Parathyroid adenoma (tissue), 2 donors: Measurements from ENCODE around the gene ZNF23.
A peak's percentile ranks its signal among the peaks of the same experiment; 100 is the strongest.

ENCODE experiments used
- H2AFZ ChIP-seq: fragments of 300-600 bp; sonication (generic); one replicate; pipeline ENCODE4 v1.7.0; 2017; ENCODE audit warnings: antibody characterized with exemption, mild to moderate bottlenecking
- H3K27ac ChIP-seq: fragments of 300-600 bp; sonication (generic); one replicate; pipeline ENCODE4 v1.7.0; 2017
- H3K27me3 ChIP-seq: fragments of 300-600 bp; sonication (generic); one replicate; pipeline ENCODE4 v1.7.0; 2017; ENCODE audit warnings: low read length; ENCODE audit not compliant: control insufficient read depth, insufficient read depth
- H3K36me3 ChIP-seq: fragments of 300-600 bp; sonication (generic); one replicate; pipeline ENCODE4 v1.7.0; 2017; ENCODE audit warnings: low read length; ENCODE audit not compliant: control insufficient read depth, insufficient read depth
- H3K4me1 ChIP-seq: fragments of 300-600 bp; sonication (generic); one replicate; pipeline ENCODE4 v1.7.0; 2017; ENCODE audit warnings: control low read depth
- H3K4me2 ChIP-seq: fragments of 300-600 bp; sonication (generic); one replicate; pipeline ENCODE4 v1.7.0; 2017; ENCODE audit warnings: low read length
- H3K4me3 ChIP-seq: fragments of 300-600 bp; sonication (generic); one replicate; pipeline ENCODE4 v1.7.0; 2017; ENCODE audit warnings: low read depth, low read length
- H3K79me2 ChIP-seq: fragments of 300-600 bp; sonication (generic); one replicate; pipeline ENCODE4 v1.7.0; 2017; ENCODE audit warnings: control low read depth
- H3K9ac ChIP-seq: fragments of 300-600 bp; sonication (generic); one replicate; pipeline ENCODE4 v1.7.0; 2017; ENCODE audit warnings: mild to moderate bottlenecking
- H3K9me3 ChIP-seq: fragments of 300-600 bp; sonication (generic); one replicate; pipeline ENCODE4 v1.7.0; 2017; ENCODE audit warnings: low read length; ENCODE audit not compliant: control insufficient read depth
- CTCF ChIP-seq: fragments of 300-600 bp; sonication (generic); IDR thresholded peaks from one replicate; pipeline ENCODE4 v1.7.0; 2017; ENCODE audit warnings: antibody characterized with exemption, mild to moderate bottlenecking
- donor health status: primary hyperparathyroidism.

Gene ZNF23

GRCh38 chr16:71500964-71501363 is 38.9 kb upstream of the ZNF23 start:
- Histone ChIP-seq H3K4me3 (no peak overlapping the region), H3K4me2 (no peak overlapping the region), H3K27me3 (no peaks in the 10 kb centered on the region), H3K4me1 (no peaks in the 10 kb centered on the region), H3K9me3 (no peaks in the 10 kb centered on the region), H2AFZ (no peak overlapping the region), H3K27ac (no peak overlapping the region), H3K9ac (no peak overlapping the region), H3K79me2 (no peaks in the 10 kb centered on the region), H3K36me3 (no peaks in the 10 kb centered on the region)
- TF ChIP-seq CTCF, result no peak

GRCh38 chr16:71499775-71500364 is 37.8 kb upstream of the ZNF23 start:
- Histone ChIP-seq H3K4me3 (no peak overlapping the region), H3K4me2 (no peak overlapping the region), H3K4me1 (no peaks in the 10 kb centered on the region), H2AFZ (no peak overlapping the region), H3K9me3 (no peaks in the 10 kb centered on the region), H3K36me3 (no peaks in the 10 kb centered on the region), H3K27me3 (no peaks in the 10 kb centered on the region), H3K9ac (no peak overlapping the region), H3K27ac (no peak overlapping the region), H3K79me2 (no peaks in the 10 kb centered on the region)
- TF ChIP-seq CTCF, result peak; percentile 69

GRCh38 chr16:71498031-71498430 is 36.0 kb upstream of the ZNF23 start:
- H3K4me2 ChIP-seq, result no peak overlapping the region

GRCh38 chr16:71493213-71493612 is 31.2 kb upstream of the ZNF23 start:
- no peaks in the 10 kb centered on the region for H3K9me3 ChIP-seq
- no peak for TF ChIP-seq CTCF
- H3K79me2 ChIP-seq, result no peaks in the 10 kb centered on the region
- no peaks in the 10 kb centered on the region for H3K27me3 ChIP-seq
- no peaks in the 10 kb centered on the region for H3K4me1 ChIP-seq
- H3K4me3 ChIP-seq, result no peak overlapping the region
- no peak overlapping the region for H3K4me2 ChIP-seq
- H3K27ac ChIP-seq, result no peak overlapping the region
- no peak overlapping the region for H2AFZ ChIP-seq
- no peaks in the 10 kb centered on the region for H3K36me3 ChIP-seq
- H3K9ac ChIP-seq, result no peak overlapping the region

More at GRCh38 chr16:71498031-71498430, 36.0 kb upstream of the ZNF23 start:
- H3K4me1 ChIP-seq, result no peaks in the 10 kb centered on the region
- H3K27ac ChIP-seq, result no peak overlapping the region
- H3K9me3 ChIP-seq, result no peaks in the 10 kb centered on the region
- H3K9ac ChIP-seq, result no peak overlapping the region
- H3K4me3 ChIP-seq, result no peak overlapping the region
- H3K79me2 ChIP-seq, result no peaks in the 10 kb centered on the region
- H3K27me3 ChIP-seq, result no peaks in the 10 kb centered on the region
- no peaks in the 10 kb centered on the region for H3K36me3 ChIP-seq
- no peak overlapping the region for H2AFZ ChIP-seq
- TF ChIP-seq CTCF, result no peak

GRCh38 chr16:71492786-71493185 is 30.7 kb upstream of the ZNF23 start:
- Histone ChIP-seq H3K79me2 (no peaks in the 10 kb centered on the region), H3K4me2 (no peak overlapping the region), H3K36me3 (no peaks in the 10 kb centered on the region), H2AFZ (no peak overlapping the region), H3K27ac (no peak overlapping the region), H3K4me3 (no peak overlapping the region), H3K27me3 (no peaks in the 10 kb centered on the region), H3K4me1 (no peaks in the 10 kb centered on the region), H3K9me3 (no peaks in the 10 kb centered on the region), H3K9ac (no peak overlapping the region)
- no peak for TF ChIP-seq CTCF
